H1 (cell line): Measurements from ENCODE around the gene CCL23. TPM values are rescaled to one million over a fixed set of nuclear protein-coding genes. Genes with fewer than 3 reads are reported as not detected.

Experiments
- YY1 ChIP-seq: IDR thresholded peaks from 2 replicates; pipeline ENCODE4 v1.6.1; 2011; ENCODE audit warnings: low read depth, mild to moderate bottlenecking, low read length
- polyA plus RNA-seq, 7 experiments: library from polyadenylated mRNA; depleted of rRNA in 3 of 7; stranded (reverse) in 5 of 7; unstranded in 2 of 7; fragments of >200 nt in 5 of 7; fragments of 200-250 nt in 2 of 7; gene quantifications; 1 replicate in 5 of 7; 2 replicates in 1 of 7; 4 replicates in 1 of 7; pipeline versions ENCODE4 v1.2.1 to v1.2.3, GENCODE V29; 2011 to 2013; ENCODE audit warnings: missing spikeins in 2 of 7, mixed read lengths in 2 of 7
- total RNA-seq: library from RNA; stranded (reverse); fragmentation: NEBNext Ultra II Directional; extraction: Animal tissue kit (Norgen Biotek cat#: 25700); gene quantifications from 2 replicates; pipeline ENCODE4 v1.2.1, GENCODE V29; 2021

The CCL23 gene
- total and polyA plus RNA-seq, 2 of the 8 experiments (the other 6 are each of a cell fraction or from before 2014, with no cell fraction given): not detected

GRCh38 chr17:36000732-36001109 is 17.1 kb downstream of the CCL23 start (continued):
- TF ChIP-seq YY1: no peak
